ENCODE measurements around the gene TRMT61A. TPM values are rescaled to one million over a fixed set of nuclear protein-coding genes. Genes with fewer than 3 reads are reported as not detected.

The TRMT61A gene
- total RNA-seq, 1 donor from 2014 or later, result 13.7 TPM

DNA sequence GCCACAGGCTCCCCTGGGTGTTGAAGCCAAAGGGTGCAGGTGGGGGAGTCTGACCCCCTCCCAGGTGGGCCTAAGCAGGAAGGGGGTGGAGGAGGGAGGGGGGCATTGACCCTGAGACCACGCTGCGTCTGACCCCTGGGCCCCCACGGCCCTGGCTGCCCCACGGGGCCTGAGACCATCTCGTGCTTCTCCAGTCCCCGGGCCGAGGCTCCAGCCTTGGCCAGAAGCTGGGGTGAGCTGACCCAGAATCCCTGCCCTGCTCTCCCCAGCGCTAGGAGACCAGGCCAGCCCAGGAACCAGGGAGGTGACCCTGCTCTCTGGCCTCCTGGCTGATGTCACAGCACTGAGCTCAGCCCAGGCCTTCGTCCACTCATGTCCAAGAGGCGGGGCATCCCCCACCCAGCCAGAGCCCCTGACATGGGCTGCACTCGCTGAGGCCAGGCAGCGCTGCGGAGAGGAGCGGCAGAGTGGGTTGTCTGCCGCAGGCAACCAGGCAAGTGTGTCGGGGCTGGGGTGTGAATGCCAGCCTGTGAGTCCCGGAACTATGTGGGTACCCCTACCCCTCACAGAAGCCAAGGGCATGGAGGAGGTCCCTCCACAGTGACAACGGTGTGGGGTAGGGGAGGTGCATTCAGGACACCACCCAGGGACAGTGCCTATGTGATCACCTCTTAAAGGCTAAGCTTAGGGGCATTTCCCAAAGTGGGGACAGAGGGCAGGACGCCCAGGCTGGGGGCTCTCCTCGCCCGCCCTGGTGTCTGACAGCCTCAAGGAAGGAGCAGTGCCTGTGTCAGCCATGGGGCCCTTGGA, 6.3 kb downstream of the TRMT61A start:
- Histone ChIP-seq H3K27me3 (ENCODE audit: control insufficient read depth, insufficient read depth, low read length) (no peaks in the 10 kb centered on the region), H3K4me3 (ENCODE audit: low read depth, low read length) (no peak overlapping the region), H3K36me3 (ENCODE audit: control insufficient read depth, insufficient read depth, low read length) (peaks cover 14% of the 10 kb centered on the region)
- no peak for TF ChIP-seq CTCF (IDR thresholded peaks at IDR 0.05; ENCODE audit: insufficient read depth, low read length, severe bottlenecking)
- FAIRE-seq (no peak), DNase-seq (ENCODE audit: low read depth) (no peak)

- Histone ChIP-seq H3K4me3 (ENCODE audit: low read depth, low read length) (no peak overlapping the region), H3K36me3 (ENCODE audit: control insufficient read depth, insufficient read depth, low read length) (peaks cover 11% of the 10 kb centered on the region), H3K27me3 (ENCODE audit: control insufficient read depth, insufficient read depth, low read length) (no peaks in the 10 kb centered on the region)
- no peak for FAIRE-seq
- no peak for TF ChIP-seq CTCF (IDR thresholded peaks at IDR 0.05; ENCODE audit: insufficient read depth, low read length, severe bottlenecking)
- no peak for DNase-seq (ENCODE audit: low read depth)
These were observed 7.0 kb downstream of the TRMT61A start for GRCh38 chr14:103535891-103536565.

DNA sequence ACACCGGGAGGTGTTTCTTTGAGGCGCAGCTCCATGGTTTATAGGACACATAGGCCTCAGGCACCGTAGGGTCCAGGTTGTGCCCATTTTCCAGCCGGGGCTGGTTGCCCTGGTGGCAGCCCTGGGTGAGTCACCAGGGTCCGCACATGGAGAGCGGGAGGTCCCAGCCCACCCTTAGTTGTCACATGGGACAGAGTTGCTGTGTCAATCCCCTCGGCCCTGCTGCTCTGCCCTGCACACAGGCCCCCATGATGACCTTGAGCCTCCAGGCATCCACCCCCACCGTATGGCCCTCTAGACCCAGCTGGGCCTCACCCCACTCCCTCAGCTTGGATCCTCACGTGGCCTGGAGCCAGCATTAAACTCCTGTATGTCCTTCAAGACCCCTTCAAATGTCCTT, 7.7 kb downstream of the TRMT61A start:
- TF ChIP-seq CTCF (IDR thresholded peaks at IDR 0.05; ENCODE audit: insufficient read depth, low read length, severe bottlenecking), result no peak
- DNase-seq (ENCODE audit: low read depth), result no peak
- Histone ChIP-seq H3K4me3 (ENCODE audit: low read depth, low read length) (no peak overlapping the region), H3K27me3 (ENCODE audit: control insufficient read depth, insufficient read depth, low read length) (no peaks in the 10 kb centered on the region), H3K36me3 (ENCODE audit: control insufficient read depth, insufficient read depth, low read length) (peaks cover 11% of the 10 kb centered on the region)
- no peak for FAIRE-seq

GRCh38 chr14:103537175-103537990, 8.4 kb downstream of the TRMT61A start:
- H3K36me3 ChIP-seq (ENCODE audit: control insufficient read depth, insufficient read depth, low read length), result peaks cover 8% of the 10 kb centered on the region
- FAIRE-seq (peak; percentile 43), DNase-seq (ENCODE audit: low read depth) (no peak)
- no peaks in the 10 kb centered on the region for H3K27me3 ChIP-seq (ENCODE audit: control insufficient read depth, insufficient read depth, low read length)
- TF ChIP-seq CTCF (IDR thresholded peaks at IDR 0.05; ENCODE audit: insufficient read depth, low read length, severe bottlenecking), result no peak
- H3K4me3 ChIP-seq (ENCODE audit: low read depth, low read length), result no peak overlapping the region

- FAIRE-seq (no peak), DNase-seq (ENCODE audit: low read depth) (no peak)
- no peaks in the 10 kb centered on the region for H3K27me3 ChIP-seq (ENCODE audit: control insufficient read depth, insufficient read depth, low read length)
- no peak for TF ChIP-seq CTCF (IDR thresholded peaks at IDR 0.05; ENCODE audit: insufficient read depth, low read length, severe bottlenecking)
- H3K36me3 ChIP-seq (ENCODE audit: control insufficient read depth, insufficient read depth, low read length), result peaks cover 7% of the 10 kb centered on the region
- no peak overlapping the region for H3K4me3 ChIP-seq (ENCODE audit: low read depth, low read length)
These were observed 9.5 kb downstream of the TRMT61A start for GRCh38 chr14:103538291-103539055.
